Prostate gland (tissue), 2 donors: ENCODE data around the gene RSBN1.

ENCODE experiments used
- POLR2AphosphoS5 ChIP-seq: sonication (generic); formaldehyde crosslinking; IDR thresholded peaks from one replicate; pipeline ENCODE4 v1.6.1; 2017; ENCODE audit warnings: antibody characterized with exemption
- TF ChIP-seq, protein P1 (sequence below), 4 experiments: fragments of 200-600 bp in 2 of 4; fragments of 450-650 bp in 2 of 4; sonication (generic) in 2 of 4; IDR thresholded peaks; 1 replicate in 3 of 4; 2 replicates in 1 of 4; pipeline ENCODE4 v1.5.1; 2016 to 2019; ENCODE audit warnings: antibody characterized with exemption in 4 of 4, mild to moderate bottlenecking in 2 of 4, moderate library complexity in 2 of 4

DNA sequence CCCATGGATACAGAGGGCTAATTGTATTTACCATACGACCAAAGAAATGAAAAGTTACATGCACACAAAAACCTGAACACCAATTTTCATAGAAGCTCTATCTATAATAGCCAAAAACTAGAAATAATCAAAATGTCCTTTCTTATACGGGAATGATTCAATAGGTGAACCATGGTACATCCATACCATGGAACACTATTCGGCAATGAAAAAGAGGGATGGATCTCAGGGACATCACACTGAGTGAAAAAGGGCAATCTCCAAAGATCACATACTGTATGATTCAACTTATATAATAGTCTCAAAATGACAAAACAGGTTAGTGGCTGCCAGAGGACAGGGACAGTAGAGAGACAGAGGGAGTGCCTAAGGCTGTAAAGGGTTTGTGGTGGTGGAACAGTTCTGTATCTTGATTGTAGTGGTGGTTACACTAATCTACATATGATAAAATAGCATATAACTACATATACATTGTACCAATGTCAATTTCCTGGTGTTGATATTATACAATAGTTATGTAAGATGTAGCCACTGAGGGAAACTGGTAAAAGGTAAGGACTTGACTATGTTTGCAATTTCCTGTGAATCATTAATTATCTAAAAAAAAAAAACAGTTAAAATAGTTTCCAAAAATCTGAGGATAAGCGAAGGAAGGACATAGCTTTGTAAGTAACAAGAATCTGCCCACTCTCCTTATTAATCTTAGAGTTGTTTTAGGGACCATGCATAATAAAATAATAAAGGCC, 3.7 kb downstream of the RSBN1 start:
- TF ChIP-seq, protein P1, sequence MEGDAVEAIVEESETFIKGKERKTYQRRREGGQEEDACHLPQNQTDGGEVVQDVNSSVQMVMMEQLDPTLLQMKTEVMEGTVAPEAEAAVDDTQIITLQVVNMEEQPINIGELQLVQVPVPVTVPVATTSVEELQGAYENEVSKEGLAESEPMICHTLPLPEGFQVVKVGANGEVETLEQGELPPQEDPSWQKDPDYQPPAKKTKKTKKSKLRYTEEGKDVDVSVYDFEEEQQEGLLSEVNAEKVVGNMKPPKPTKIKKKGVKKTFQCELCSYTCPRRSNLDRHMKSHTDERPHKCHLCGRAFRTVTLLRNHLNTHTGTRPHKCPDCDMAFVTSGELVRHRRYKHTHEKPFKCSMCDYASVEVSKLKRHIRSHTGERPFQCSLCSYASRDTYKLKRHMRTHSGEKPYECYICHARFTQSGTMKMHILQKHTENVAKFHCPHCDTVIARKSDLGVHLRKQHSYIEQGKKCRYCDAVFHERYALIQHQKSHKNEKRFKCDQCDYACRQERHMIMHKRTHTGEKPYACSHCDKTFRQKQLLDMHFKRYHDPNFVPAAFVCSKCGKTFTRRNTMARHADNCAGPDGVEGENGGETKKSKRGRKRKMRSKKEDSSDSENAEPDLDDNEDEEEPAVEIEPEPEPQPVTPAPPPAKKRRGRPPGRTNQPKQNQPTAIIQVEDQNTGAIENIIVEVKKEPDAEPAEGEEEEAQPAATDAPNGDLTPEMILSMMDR (IDR thresholded peaks at IDR 0.05), result no peak
- TF ChIP-seq POLR2AphosphoS5, result no peak
